ENCODE results near the gene STAG2. TPM values are rescaled to one million over a fixed set of nuclear protein-coding genes. Genes with fewer than 3 reads are reported as not detected.

STAG2 gene
- total RNA-seq, 4 donors from 2014 or later = 54.6 to 89.3 (median 63.6) TPM

DNA sequence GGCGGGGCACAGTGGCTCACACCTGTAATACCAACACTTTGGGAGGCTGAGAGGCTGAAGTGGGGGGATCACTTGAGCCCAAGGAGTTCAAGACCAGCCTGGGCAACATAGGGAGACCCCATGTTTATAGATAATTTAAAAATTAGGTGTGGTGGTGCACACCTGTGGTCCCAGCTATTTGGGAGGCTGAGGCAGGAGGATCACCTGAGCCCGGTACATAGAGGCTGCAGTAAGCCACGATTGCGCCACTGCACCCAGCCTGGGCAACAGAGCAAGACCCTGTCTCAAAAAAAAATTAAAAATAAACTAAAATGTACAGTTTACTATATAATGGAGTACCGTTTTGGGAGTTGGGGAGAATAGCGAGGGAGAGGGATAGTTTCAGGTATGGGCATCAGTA lies 4.2 kb downstream of the STAG2 start:
- intact Hi-C loops (cut with DNase I; ENCODE audit: low total_unique reads) = no loop called here
- WGBS, 2 donors = 91 to 92% methylated on average over 6 of the region's 6 CpGs
- TF ChIP-seq, protein P1, sequence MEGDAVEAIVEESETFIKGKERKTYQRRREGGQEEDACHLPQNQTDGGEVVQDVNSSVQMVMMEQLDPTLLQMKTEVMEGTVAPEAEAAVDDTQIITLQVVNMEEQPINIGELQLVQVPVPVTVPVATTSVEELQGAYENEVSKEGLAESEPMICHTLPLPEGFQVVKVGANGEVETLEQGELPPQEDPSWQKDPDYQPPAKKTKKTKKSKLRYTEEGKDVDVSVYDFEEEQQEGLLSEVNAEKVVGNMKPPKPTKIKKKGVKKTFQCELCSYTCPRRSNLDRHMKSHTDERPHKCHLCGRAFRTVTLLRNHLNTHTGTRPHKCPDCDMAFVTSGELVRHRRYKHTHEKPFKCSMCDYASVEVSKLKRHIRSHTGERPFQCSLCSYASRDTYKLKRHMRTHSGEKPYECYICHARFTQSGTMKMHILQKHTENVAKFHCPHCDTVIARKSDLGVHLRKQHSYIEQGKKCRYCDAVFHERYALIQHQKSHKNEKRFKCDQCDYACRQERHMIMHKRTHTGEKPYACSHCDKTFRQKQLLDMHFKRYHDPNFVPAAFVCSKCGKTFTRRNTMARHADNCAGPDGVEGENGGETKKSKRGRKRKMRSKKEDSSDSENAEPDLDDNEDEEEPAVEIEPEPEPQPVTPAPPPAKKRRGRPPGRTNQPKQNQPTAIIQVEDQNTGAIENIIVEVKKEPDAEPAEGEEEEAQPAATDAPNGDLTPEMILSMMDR (IDR thresholded peaks at IDR 0.05) = no peak
- TF ChIP-seq POLR2A (IDR thresholded peaks at IDR 0.05) = no peak
- no peak overlapping the region for H3K4me3 ChIP-seq (ENCODE audit: low read depth, poor library complexity, severe bottlenecking)
- DNase-seq (ENCODE audit: low spot score in 2 of 2) = no peak

DNA sequence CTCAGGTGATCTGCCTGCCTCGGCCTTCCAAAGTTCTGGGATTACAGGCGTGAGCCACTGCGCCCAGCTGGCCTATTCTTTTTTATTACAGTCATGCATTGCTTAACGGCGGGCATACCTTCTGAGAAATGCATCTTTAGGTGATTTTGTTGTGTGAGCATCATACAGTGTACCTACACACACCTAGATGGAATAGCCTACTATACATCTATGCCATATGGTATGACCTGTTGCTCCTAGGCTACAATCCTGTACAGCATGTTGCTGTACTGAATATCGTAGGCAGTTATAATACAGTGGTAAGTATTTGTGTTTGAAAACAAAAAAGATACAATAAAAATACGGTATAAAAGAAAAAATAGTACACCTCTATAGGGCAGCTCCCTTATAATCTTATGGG lies 6.0 kb downstream of the STAG2 start:
- no peak for TF ChIP-seq POLR2A (IDR thresholded peaks at IDR 0.05)
- TF ChIP-seq, protein P1 (IDR thresholded peaks at IDR 0.05) = no peak
- no peak for DNase-seq (ENCODE audit: low spot score in 2 of 2)
- 86 to 93% methylated on average over 7 of the region's 7 CpGs for WGBS, 2 donors
- no peak overlapping the region for H3K4me3 ChIP-seq (ENCODE audit: low read depth, poor library complexity, severe bottlenecking)
- intact Hi-C loops (cut with DNase I; ENCODE audit: low total_unique reads) = no loop called here

DNA sequence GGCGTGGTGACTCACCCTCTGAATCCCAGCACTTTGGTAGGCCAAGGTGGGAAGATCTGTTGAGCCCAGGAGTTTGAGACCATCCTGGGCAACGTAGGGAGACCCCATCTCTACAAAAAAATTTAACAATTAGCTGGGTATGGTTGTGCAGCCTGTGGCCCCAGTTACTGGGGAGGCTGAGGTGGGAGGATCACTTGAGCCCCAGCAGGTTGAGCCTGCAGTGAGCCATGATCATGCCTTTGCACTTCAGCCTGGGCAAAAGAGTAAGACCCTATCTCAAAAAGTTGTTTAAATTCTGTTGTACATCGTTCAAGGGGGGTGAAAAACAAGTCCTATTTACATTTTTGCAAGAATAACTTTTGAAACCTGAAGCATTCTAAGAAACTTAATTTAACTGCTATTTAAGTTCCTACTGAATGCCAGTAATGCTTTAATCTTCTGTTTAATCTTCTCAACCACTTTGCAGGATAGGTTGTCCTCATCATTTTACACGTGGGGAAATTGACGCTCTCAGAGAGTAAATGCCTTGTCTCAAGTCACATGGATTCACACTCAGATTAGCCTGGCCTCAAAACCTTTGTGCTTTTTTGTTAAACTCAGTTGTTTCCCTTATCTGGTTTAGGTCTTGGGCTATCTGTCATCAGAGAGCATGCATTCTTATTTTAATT lies 7.0 kb downstream of the STAG2 start:
- TF ChIP-seq POLR2A (IDR thresholded peaks at IDR 0.05) = no peak
- TF ChIP-seq, protein P1 (IDR thresholded peaks at IDR 0.05) = no peak
- no peak for DNase-seq (ENCODE audit: low spot score in 2 of 2)
- WGBS, 2 donors = 48 to 70% methylated on average over 5 of the region's 5 CpGs
- intact Hi-C loops (cut with DNase I; ENCODE audit: low total_unique reads) = no loop called here
- no peak overlapping the region for H3K4me3 ChIP-seq (ENCODE audit: low read depth, poor library complexity, severe bottlenecking)

GRCh38 chrX:123971982-123972381 lies 10.5 kb downstream of the STAG2 start:
- WGBS, 2 donors = 51 to 66% methylated on average over 5 of the region's 5 CpGs

DNA sequence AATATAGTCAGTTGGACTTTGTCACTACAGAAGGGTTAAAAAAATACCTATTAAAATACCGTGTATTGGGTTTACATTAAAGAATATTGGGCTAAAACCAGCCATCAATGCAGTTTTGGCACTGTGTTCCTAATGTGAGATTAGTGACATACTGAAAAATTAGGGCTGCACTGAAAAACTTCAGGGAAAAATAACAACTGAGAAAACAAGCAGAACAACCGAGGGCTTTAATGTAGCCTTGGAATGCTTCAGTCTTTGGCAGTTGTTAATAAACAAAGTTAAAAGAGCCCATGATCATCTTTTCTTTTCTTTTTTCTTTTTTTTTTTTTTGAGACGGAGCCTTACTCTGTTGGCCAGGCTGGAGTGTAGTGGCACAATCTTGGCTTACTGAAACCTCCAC lies 12.4 kb downstream of the STAG2 start:
- WGBS, 2 donors = 32 to 42% methylated on average over 3 of the region's 3 CpGs
- H3K4me3 ChIP-seq (ENCODE audit: low read depth, poor library complexity, severe bottlenecking) = no peak overlapping the region
- DNase-seq (ENCODE audit: low spot score in 2 of 2) = no peak
- no peak for TF ChIP-seq POLR2A (IDR thresholded peaks at IDR 0.05)
- TF ChIP-seq, protein P1 (IDR thresholded peaks at IDR 0.05) = no peak
- intact Hi-C loops (cut with DNase I; ENCODE audit: low total_unique reads) = no loop called here

More at GRCh38 chrX:123971982-123972381, 10.5 kb downstream of the STAG2 start:
- TF ChIP-seq, protein P1 (IDR thresholded peaks at IDR 0.05) = no peak
- TF ChIP-seq POLR2A (IDR thresholded peaks at IDR 0.05) = no peak
- DNase-seq (ENCODE audit: low spot score in 2 of 2) = no peak
- intact Hi-C loops (cut with DNase I; ENCODE audit: low total_unique reads) = no loop called here
- no peak overlapping the region for H3K4me3 ChIP-seq (ENCODE audit: low read depth, poor library complexity, severe bottlenecking)

- no peak overlapping the region for H3K4me3 ChIP-seq (ENCODE audit: low read depth, poor library complexity, severe bottlenecking)
Measured at GRCh38 chrX:123975180-123975579, 13.7 kb downstream of the STAG2 start.

More at GRCh38 chrX:123975180-123975579, 13.7 kb downstream of the STAG2 start:
- 49 to 63% methylated on average over 6 of the region's 6 CpGs for WGBS, 2 donors
- TF ChIP-seq, protein P1 (IDR thresholded peaks at IDR 0.05) = no peak
- TF ChIP-seq POLR2A (IDR thresholded peaks at IDR 0.05) = no peak
- intact Hi-C loops (cut with DNase I; ENCODE audit: low total_unique reads) = no loop called here
- DNase-seq (ENCODE audit: low spot score in 2 of 2) = peak in 1 of 2 donors; percentile 56

All from lower leg skin (tissue), 4 donors.